ENCODE data around the gene GRK5.

The GRK5 gene

DNA sequence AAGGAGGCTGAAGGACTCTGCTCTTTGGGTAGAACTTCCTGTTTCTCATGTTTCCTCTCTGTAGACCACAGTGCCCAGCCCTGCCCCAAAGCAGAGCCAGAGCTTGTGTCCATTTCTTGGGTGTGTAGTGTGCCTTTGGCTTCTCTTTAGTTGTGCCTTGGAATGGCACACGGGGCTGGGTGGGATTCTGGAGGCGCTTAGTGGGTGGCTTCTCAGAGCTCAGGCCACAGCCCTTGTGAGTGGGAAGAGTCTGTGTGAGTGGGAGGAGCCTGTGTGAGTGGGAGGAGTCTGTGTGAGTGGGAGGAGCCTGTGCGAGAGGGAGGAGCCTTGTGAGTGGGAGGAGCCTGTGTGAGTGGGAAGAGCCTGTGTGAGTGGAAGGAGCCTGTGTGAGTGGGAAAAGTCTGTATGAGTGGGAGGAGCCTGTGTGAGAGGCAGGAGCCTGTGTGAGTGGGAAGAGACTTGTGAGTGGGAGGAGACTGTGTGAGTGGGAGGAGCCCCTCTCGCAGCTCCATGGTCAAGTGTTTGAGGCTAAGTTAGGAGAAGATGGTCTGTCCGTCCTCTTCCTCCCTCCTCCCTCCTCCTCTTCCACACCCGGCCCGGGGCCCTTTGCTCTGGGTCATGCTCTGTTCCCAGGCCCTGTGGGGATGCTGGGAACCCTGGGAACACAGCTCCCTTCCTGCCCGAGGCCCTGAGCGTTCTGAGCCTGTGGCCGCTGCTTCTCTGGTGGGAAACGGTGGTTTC, 153.0 kb downstream of the GRK5 start:
- no peak for DNase-seq (ENCODE audit: low read depth, low spot score)

DNA sequence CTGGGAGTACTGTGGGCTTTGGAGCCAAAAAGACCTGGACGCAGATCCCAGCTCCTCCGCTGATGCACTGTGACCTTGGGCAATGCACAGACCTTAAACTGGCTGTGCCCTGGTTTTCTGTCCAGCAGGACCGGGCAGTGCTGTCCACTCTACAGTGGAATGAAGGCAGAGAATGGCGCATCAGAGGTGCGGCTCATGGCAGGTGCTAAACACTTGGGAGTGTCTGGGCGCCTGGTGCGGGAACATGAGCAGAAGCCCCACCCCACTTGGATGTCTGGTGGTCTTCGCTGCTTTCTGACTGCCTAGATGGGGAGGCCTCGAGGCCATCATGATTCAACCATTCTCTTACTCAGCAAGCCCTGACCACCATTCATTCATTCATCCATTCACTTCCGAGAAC, 153.7 kb downstream of the GRK5 start:
- DNase-seq (ENCODE audit: low read depth, low spot score), result no peak

DNA sequence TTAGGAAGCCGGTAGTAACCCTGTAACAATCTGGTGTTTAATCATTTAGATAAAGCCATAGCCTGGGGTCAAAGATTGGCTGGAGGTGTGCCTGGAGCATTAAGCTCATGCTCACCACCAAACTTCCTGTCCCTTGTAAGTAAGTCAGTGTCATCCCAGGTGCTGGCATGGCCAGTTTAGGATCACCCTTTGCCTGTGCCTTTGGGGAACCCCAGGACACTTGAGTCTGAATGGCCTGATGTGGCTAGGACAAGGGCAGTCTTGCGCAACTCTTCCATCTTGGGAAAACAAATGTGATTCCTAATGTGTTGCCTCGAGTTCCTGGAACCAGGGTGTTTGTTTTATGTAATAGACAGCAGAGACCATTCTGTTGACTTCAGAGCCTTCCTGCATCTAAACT, 154.8 kb downstream of the GRK5 start:
- DNase-seq (ENCODE audit: low read depth, low spot score), result no peak

DNA sequence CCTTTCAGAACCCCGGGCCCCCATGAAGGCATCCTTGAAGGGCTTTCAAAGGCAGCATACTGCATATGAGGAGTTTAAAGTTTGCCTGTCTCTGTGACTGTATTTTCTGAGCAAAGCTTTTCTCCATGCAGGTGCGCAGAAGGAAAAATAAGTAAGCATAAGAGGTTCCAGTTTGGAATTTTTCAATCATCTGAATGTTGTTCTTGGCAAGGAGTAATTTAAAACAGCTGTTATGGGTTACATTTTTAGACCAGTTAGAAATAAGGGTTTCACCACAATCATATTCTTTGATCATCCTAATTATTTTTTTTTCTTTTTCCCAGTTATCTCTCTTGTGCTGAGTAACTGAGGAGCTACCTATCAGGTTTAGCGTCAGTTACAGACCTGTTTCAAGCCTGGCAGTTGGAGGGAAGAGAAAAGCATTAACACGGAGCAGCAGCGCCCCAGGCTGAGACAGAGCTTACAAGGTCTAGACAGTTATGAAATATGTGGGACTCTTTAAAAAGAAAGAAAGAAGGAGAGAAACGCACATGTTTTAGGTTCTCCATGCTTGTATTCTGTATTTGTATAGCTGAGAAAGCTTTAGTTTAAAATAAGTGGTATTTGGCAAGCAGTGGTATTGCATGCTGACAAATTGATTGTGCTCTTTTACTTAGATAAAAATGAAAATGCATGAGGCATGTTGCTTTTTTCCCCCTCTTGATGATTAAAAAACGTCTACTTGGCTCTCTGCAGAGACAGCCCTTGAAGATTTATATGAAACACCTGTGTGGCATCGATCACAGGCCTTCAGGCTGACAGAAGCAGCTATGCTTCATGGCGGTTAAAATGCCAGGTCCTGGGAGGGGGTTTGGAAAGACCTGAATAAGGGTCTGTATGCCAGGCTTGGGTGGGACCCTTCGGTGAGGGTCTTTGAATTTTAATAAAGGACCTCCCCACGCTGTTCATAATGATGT, 157.6 kb downstream of the GRK5 start:
- DNase-seq (ENCODE audit: low read depth, low spot score), result no peak

DNA sequence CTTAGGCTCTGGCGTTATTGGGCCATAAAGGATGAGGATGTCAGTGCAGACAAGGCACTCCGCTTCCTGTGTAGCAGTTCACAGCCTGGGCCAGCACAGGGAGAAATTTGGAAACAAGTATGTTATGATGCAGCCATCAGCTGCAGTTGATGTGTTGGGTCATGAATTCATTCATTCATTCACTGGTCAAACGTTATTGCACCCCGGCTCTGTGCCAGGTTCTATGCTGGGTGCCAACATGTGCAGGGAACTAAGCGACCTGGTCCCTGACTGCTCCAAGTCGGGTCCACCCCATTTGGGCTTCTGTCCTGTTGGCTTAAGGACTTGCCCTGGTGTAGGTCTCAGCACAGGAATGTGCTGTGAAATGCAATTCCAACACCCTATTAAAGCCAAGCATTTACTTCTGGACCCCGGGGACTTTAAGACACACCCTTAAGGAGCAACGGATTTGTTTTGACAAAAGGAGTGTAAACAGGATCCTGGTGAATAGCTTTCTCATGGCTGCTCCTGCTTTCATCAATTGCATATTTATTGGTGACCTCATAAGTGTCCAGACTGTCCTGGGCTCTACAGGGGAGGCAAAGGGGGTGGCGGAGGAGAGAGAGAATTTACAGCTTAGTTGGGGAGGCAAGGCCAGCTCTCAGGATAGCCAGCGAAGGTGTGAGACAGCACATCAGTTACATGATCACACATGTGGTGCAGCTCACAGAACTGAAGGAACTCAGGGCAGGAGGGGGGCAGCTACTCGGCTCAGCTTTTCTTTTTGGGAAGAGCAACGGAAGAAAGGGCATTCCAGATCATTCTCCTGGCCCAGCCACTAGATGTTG, 158.6 kb downstream of the GRK5 start:
- DNase-seq (ENCODE audit: low read depth, low spot score), result no peak

DNA sequence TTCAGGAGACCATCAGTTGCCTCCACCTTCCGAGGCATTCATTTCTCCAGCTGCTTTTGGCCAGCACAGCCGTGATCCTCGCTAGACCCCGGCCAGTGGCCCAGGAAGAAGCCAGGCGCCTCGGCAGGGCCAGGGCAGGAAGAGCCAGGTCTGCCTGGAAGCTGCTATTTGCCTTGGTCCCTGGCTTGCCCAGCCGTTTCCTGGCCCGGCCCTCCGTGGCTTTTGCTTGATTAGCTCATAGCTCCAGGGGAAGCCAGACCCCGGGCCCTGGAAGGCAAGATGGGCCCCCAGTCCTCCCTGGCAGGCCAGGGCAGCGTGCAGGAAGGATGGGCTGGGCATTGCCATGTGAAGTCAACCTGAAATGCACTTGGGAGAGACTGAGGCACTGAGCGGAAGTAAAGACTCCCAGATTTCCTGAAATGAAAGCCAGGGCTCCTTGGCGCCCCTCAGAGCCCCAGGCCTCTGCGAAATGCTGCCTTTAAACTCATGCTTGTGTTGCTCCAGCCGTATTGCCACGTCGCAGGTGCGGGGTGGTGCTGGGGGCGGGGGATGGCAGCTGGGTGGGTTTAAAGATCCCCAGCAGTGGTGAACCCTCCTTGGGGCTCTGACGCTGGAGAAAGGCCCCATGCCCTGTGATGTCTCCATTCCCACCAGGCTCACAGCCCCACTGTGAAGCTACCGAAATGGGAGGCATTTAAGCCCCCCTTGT, 160.6 kb downstream of the GRK5 start:
- DNase-seq (ENCODE audit: low read depth, low spot score), result no peak

DNA sequence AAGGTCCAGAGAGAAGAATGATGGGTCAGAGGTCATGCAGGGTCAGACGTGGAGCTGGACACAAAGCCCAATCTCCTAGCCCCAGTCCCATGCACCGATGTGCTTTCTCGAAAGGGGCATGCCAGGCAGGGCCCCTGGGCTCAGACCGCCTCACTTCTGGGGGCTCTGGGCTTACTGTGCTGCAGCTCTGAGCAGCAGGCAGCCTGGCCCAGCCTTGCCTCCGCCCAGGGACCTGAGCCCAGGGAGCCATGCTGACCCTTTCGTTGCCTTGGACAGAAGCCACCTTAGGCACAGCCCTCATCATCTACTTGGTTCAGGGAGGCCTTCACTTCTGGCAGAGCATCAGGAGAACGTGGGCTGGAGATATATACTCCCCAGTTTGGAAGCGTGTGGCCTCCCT, 161.2 kb downstream of the GRK5 start:
- no peak for DNase-seq (ENCODE audit: low read depth, low spot score)

DNA sequence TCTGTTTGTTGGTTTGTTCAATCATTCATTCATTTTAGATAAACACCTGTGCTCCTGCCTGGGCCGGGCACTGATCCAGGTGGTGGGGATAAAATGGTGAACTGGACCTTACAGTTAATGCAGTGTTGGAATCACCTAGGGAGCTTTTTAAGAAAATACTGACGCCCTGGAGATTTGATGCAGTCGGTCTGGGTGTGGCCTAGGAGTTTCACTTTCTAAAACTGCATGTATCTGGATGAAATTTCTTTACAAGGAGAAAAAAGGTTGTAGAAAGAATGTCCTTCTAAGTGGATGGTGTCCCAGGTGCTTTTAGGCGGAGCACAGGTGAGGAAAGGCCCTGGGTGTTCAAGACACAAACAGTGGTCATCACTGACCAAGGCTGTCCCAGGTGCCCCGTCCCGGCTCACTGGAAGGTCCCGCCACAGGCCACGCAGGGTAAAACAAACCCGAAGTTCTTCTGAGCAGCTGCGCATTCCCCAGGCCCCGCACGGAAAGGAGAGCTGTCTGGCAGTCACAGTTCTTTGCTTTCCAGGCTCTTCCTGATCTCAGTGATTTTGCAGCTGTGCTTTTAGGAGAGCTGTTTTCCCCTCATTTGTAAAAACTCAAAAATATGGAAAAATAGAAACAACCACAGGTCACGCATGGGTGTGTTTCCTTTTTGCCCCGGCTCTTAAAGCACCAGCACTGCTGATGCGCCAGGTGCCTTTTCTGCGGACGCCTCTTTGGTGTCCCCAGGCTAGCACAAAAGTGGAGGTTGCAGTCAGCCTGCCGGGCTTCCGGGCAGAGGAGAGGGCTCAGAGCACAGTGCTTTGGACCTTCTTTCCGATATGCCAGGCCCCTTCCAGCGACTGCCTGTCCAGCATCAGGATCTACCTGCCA, 161.9 kb downstream of the GRK5 start:
- no peak for DNase-seq (ENCODE audit: low read depth, low spot score)

DNA sequence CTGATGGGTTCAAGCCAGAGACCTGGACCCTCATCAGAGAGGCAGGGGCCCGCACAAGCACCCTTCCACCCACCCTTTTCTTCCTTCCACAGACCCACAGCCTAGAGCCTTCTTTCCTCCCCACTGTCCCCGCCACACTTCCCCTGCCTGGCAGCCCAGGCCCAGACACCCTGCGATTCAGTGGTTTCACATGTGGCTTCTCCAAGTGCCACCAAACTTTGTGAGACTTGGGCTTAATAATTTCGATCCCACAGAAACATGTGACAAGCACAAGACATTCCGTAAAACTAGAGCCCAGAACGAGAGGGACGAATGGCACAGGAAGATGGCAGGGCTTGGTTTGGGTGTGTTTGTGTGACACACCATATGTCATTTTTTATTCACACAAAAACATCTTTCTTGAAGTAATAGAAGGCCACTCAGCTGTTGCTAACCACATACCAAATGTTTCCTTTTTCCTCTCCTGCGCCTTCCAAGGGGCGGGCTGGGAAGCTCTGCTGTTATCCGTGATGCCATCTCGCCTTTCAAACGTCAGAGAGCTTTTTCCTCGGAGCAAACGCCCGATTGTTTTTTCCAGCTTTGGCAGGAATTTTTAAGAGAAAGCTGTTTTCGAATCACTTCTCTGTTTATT, 162.9 kb downstream of the GRK5 start:
- no peak for DNase-seq (ENCODE audit: low read depth, low spot score)

DNA sequence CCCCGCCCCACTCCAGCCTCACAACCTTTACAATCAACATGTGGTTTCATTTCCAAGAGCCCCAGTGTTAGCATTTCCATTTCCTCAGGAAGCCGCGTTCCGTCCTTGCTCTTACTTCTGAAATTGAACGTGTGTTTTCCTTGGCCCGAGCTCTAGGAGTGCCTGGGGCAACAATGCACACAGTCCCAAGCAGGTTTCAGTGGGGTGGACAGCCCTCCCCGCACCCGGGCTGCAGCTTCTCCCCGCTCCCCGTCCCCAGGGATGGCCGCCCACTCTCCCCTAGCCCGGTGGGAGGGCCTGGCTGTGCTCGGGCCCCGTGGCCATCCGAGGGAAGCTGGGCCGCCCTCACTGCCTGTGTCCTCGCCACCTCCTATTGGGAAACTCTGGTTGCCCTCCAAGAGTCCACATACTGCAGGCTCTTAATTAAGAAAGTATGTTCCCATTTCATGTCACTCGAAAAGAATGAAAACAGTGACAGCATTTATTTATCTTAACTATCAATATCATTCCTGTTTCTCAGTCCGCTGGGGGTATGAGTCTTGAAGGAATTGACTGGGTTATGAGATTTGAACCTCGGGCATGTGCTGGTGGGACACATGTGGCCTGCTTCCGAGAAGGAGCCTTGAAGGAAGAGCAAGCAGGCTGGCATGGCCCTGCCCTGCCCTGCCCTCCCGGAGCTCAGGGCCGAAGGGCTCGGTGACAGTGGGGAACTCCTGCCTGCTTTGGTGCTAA, 163.8 kb downstream of the GRK5 start:
- no peak for DNase-seq (ENCODE audit: low read depth, low spot score)

DNA sequence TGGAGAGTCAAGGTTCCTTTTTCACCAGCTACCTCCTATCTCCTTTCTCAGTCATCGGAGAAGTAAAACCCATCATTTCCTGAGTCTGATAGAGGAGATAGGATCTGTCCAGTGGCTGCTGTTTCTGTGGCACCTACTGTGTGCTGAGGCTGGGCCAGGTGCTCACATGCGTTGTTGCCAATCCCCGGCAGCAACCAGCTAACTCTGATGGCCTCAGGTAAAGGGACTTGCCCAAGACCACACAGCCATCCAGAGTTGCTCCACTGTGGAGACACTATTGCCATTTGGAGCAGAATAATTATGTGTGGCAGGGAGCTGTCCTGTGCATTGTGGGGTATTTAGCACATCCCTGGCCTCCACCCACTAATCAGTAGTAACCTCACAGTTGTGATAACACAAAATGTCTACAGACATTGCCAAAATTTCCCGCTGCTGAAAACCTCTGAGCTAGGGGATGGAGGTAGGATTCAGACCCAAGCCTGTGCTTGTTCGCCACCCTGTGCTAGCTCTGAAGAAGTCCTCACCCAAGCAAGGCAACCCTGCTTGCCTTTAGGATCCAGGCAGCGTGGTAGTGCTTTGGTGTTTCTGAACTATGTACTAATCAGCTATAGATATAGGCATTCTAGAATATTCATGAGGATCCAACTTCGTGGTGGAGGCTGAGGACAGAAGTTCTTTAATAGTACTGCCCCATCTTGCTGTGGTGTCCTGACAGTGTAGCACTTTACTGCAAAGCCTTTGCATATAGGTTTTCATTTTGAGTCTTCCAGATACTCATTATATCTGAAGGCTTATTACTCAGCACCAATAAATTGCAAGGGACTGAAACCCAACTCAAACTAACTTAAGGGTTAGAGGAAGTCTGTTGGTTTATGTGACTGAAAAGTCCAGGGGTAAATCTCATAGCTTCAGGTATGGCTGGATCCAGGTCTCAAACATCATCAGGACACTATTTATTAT, 164.6 kb downstream of the GRK5 start:
- no peak for DNase-seq (ENCODE audit: low read depth, low spot score)

DNA sequence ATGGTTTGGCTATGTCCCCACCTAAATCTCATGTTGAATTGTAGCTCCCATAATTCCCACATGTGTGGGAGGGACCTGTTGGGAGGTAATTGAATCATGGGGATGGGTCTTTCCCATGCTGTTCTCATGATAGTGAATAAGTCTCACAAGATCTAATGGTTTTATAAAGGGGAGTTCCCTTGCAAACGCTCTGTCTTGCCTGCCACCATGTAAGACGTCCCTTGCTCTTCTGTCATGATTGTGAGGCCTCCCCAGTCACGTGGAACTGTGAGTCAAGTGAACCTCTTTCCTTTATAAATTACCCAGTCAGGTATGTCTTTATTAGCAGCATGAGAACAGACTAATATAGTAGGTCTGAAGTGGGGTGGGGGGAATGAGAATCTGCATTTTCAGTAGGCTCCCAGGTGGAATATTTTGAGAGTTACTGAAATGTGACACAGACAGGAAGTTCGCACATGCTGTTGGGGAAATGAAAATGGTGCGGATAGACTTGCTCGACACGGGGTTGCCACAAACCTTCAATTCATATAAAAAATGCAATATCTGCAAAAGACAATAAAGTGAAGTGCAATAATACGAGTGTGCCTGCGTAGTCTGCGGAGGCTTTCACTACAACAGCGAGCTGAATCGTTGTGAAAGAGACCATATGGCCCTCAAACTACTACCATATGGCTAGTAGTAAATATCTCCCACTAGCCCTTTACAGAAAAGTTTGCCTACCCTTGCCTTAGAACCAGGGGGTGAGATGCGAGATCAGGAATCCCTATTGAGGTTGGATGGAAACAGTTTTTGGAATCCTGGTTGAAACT, 166.1 kb downstream of the GRK5 start:
- DNase-seq (ENCODE audit: low read depth, low spot score), result no peak

DNA sequence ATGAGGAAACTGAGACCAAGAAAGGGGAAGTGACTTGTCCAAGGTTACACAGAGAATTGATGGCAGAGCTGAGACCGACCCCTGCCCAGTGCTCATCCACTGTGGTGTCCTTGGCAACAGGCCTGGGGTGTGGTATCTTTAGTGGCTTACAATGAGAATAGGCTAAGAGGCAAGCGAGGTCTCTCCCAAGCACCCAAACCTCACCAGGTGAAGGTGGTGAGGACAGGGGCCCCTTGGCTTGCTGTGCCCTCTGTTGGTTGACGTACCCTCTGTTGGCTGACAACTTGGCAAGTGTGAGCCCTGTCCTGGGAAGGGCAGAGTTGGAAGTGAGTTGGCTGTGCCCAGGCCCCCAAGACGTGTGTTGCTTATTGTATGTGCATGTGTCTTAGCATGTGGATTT, 166.9 kb downstream of the GRK5 start:
- no peak for DNase-seq (ENCODE audit: low read depth, low spot score)

DNA sequence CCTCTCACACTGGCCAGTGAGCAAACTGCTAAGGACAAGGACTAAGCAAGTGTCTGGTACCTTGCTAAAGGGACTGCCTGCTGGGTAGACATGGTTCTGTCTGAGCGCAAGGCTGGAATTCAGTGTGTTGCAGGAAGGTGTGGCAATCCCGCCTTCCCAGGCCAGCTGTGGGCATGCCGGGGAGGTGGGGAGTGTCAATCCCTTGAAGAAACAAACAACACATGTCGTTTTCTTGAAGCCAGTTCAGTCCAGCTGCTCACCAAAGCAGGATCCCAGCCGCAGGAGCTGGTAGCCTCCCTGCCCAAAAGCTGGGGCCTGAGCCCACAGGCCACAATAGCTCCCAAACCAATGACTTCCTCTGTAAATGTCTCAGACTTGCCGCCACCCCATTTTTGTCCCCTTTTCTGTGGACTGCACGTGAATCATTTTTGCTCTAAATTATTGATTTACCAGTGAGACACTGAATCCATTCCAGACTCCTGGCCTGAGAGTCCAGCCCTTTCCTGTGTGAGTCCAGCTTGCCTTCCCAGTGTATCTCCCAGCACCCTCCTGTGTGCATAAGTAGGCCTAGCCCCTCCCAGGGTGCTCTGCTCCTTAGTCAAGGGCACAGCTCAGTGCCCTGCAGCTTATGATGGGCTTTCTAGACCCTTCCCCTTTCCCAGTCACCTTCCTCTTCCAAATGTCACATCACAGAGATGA, 168.4 kb downstream of the GRK5 start:
- DNase-seq (ENCODE audit: low read depth, low spot score), result no peak

DNA sequence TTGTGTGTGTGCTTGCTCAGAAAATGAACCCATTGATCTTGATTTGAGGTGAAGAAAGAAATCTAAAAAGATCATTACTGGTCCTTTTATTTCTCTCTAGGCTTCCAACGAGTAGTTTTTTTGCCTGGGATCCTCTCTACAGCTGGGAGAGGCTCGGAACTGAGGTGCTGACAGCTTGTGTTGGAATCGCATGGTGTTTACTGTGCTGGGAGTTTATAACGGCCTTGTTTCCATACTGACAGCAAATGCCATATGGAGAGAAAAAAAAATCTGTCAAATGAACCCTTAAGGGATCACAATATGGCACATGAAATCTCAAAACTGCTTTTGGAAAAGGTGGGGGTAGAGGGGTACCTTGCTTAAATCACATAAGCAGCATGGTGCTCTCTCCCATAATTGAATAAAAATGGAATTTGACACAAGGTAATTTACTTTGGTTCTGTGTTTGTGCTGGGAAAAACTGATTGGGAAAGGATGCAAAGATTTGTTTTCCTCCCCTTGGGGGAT, 170.1 kb downstream of the GRK5 start:
- DNase-seq (ENCODE audit: low read depth, low spot score), result no peak

DNA sequence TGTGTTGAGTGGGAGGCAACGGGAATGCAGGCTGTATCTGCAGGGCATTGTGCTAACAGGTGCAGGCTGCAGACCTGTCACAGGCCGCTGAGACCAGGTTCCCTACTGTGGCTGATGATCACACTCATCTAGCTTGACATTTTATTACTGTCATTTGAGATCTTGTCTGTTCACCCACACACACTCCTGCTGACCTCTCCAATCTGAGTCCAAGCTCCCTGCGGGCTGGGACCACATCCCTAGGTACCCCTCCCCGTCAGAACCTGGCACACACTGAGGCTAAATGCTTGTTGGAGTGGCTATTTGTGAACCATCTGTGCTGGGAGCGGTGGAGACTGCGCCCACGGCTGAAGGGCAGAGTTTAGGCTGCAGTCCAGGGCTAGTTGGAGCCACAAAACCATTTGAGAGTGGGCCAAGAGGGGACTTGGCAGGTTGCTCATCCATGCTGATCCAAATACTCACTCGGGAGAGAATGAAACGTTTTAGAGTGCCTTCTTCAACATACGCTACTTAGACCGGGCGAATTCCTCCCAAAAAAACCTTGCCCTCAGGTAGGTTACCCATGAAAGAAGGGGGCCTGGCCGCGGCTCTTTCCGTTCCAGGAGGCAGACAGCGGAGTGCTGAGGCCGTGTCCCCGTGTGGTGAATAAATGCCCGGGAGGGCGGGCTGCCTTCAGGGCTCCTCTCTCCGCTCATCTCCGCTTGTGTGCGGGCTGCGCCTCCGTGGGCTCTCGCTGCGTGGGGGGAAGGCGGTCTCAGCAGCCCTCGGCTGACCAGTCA, 170.8 kb downstream of the GRK5 start:
- no peak for DNase-seq (ENCODE audit: low read depth, low spot score)
